Liver (tissue), 9 donors: Measurements from ENCODE around the gene AQR. TPM values are rescaled to one million over a fixed set of nuclear protein-coding genes. Genes with fewer than 3 reads are reported as not detected.
"Not testable (repeated sequence)": the region's sequence is repeated elsewhere in the genome, so short reads cannot be mapped to it uniquely, and the experiment has no call there.

Source experiments
- DNase-seq: peaks from one replicate; pipeline ENCODE4 v3.0.0-alpha.2; 2017; ENCODE audit warnings: low spot score
- H3K27ac ChIP-seq, 2 donors: one replicate each; pipeline ENCODE4 v1.7.0; 2013; ENCODE audit warnings: inconsistent platforms in 2 of 2, low read length in 2 of 2, control low read depth in 1 of 2, low read depth in 1 of 2, mild to moderate bottlenecking in 1 of 2
- H3K27me3 ChIP-seq, 4 donors: one replicate each; pipeline versions ENCODE4 v1.6.1 to v1.7.0; 2013; ENCODE audit warnings: low read length in 3 of 4, inconsistent platforms in 1 of 4, mild to moderate bottlenecking in 1 of 4, moderate library complexity in 1 of 4; ENCODE audit not compliant: control insufficient read depth in 4 of 4, insufficient read depth in 4 of 4
- H3K36me3 ChIP-seq, 4 donors: one replicate each; pipeline versions ENCODE4 v1.6.1 to v1.7.0; 2013; ENCODE audit warnings: low read length in 3 of 4, mild to moderate bottlenecking in 3 of 4, low read depth in 1 of 4, moderate library complexity in 1 of 4; ENCODE audit not compliant: control insufficient read depth in 4 of 4, insufficient read depth in 3 of 4
- H3K4me1 ChIP-seq, 4 donors: one replicate each; pipeline versions ENCODE4 v1.6.1 to v1.7.0; 2013; ENCODE audit warnings: low read length in 3 of 4, mild to moderate bottlenecking in 3 of 4, moderate library complexity in 1 of 4; ENCODE audit not compliant: control insufficient read depth in 4 of 4, insufficient read depth in 4 of 4
- H3K4me3 ChIP-seq, 3 donors: one replicate each; pipeline versions ENCODE4 v1.6.1 to v1.7.0; 2013; ENCODE audit warnings: low read length in 3 of 3, control low read depth in 1 of 3, low read depth in 1 of 3, mild to moderate bottlenecking in 1 of 3
- H3K9ac ChIP-seq, 2 donors: one replicate each; pipeline ENCODE4 v1.7.0; 2013; ENCODE audit warnings: low read length in 2 of 2, mild to moderate bottlenecking in 2 of 2, moderate library complexity in 2 of 2, control low read depth in 1 of 2, low read depth in 1 of 2
- H3K9me3 ChIP-seq, 4 donors: one replicate each; pipeline versions ENCODE4 v1.6.1 to v1.7.0; 2013; ENCODE audit warnings: low read length in 3 of 4; ENCODE audit not compliant: control insufficient read depth in 4 of 4
- ATF3 ChIP-seq: IDR thresholded peaks from 2 replicates; pipeline ENCODE4 v1.6.1; 2016; ENCODE audit warnings: antibody characterized with exemption
- EGR1 ChIP-seq, 2 donors: IDR thresholded peaks; 2 replicates each; pipeline ENCODE4 v1.6.1; 2016 to 2018; ENCODE audit warnings: antibody characterized with exemption in 2 of 2, low read depth in 2 of 2
- FOXA1 ChIP-seq: IDR thresholded peaks from 2 replicates; pipeline ENCODE4 v1.6.1; 2016; ENCODE audit warnings: antibody characterized with exemption
- FOXA2 ChIP-seq: IDR thresholded peaks from 2 replicates; pipeline ENCODE4 v1.6.1; 2016; ENCODE audit warnings: antibody characterized with exemption
- GABPA ChIP-seq, 2 donors: IDR thresholded peaks in 1 of 2; conservative IDR thresholded peaks in 1 of 2; 2 replicates each; pipeline ENCODE4 v1.6.1; 2016; ENCODE audit warnings: antibody characterized with exemption in 2 of 2, mild to moderate bottlenecking in 1 of 2, moderate library complexity in 1 of 2
- HNF4A ChIP-seq, 2 donors: conservative IDR thresholded peaks; 2 replicates each; pipeline ENCODE4 v1.6.1; 2016; ENCODE audit warnings: antibody characterized with exemption in 2 of 2, mild to moderate bottlenecking in 2 of 2
- HNF4G ChIP-seq: IDR thresholded peaks from 2 replicates; pipeline ENCODE4 v1.6.1; 2016; ENCODE audit warnings: antibody characterized with exemption
- JUND ChIP-seq, 2 donors: IDR thresholded peaks; 2 replicates each; pipeline ENCODE4 v1.6.1; 2016; ENCODE audit warnings: antibody characterized with exemption in 2 of 2
- MAX ChIP-seq: IDR thresholded peaks from 2 replicates; pipeline ENCODE4 v1.6.1; 2016; ENCODE audit warnings: antibody characterized with exemption
- NR2F2 ChIP-seq: IDR thresholded peaks from 2 replicates; pipeline ENCODE4 v1.6.1; 2016; ENCODE audit warnings: antibody characterized with exemption
- RAD21 ChIP-seq, 2 donors: IDR thresholded peaks; 2 replicates each; pipeline ENCODE4 v1.6.1; 2016; ENCODE audit warnings: antibody characterized with exemption in 2 of 2, mild to moderate bottlenecking in 2 of 2
- REST ChIP-seq: IDR thresholded peaks from 2 replicates; pipeline ENCODE4 v1.6.1; 2016; ENCODE audit warnings: antibody characterized with exemption, mild to moderate bottlenecking
- RXRA ChIP-seq, 2 donors: IDR thresholded peaks; 2 replicates each; pipeline ENCODE4 v1.6.1; 2017 to 2018; ENCODE audit warnings: antibody characterized with exemption in 2 of 2, mild to moderate bottlenecking in 1 of 2
- SP1 ChIP-seq: IDR thresholded peaks from 2 replicates; pipeline ENCODE4 v1.6.1; 2018; ENCODE audit warnings: antibody characterized with exemption, mild to moderate bottlenecking
- TAF1 ChIP-seq: conservative IDR thresholded peaks from 2 replicates; pipeline ENCODE4 v1.6.1; 2016; ENCODE audit warnings: antibody characterized with exemption, mild to moderate bottlenecking
- YY1 ChIP-seq: IDR thresholded peaks from 2 replicates; pipeline ENCODE4 v1.6.1; 2016; ENCODE audit warnings: antibody characterized with exemption, mild to moderate bottlenecking
- ZBTB33 ChIP-seq: IDR thresholded peaks from 2 replicates; pipeline ENCODE4 v1.6.1; 2016; ENCODE audit warnings: antibody characterized with exemption
- WGBS: extraction: QIAGEN DNeasy Blood & Tissue Kit; methylation state at CpG from one replicate; pipeline ENCODE4 v1.1.7; 2013; 5-methylcytosine and 5-hydroxymethylcytosine counted together
- polyA plus RNA-seq, 2 donors: library from polyadenylated mRNA; stranded (reverse) in 1 of 2; unstranded in 1 of 2; fragments of 200-250 nt in 1 of 2; fragments of >200 nt in 1 of 2; fragmentation: Nextera tagmentation in 1 of 2; extraction: Ambion mirVana in 1 of 2; gene quantifications; one replicate each; pipeline versions ENCODE4 v1.2.1 to v1.2.3, GENCODE V29; 2013 to 2015
- total RNA-seq, 2 donors: library from RNA; depleted of rRNA; stranded (reverse); fragments of >200 nt; gene quantifications; one replicate each; pipeline ENCODE4 v1.2.3, GENCODE V29; 2014
- donor health status: healthy.
- donor health status: healthy.
- donor health status: healthy.
- donor health status: healthy.
- donor health status: healthy.

The AQR gene
- total and polyA plus RNA-seq, 4 donors: 3.4 to 14.3 (median 8.7) TPM

GRCh38 chr15:34976073-34976472 is 6.5 kb upstream of the AQR start (continued):
- TF ChIP-seq REST: no peak
- no peak for TF ChIP-seq TAF1
- no peak for TF ChIP-seq NR2F2
- no peak for TF ChIP-seq YY1
- no peak for TF ChIP-seq HNF4G

GRCh38 chr15:34973512-34973911 is 4.0 kb upstream of the AQR start:
- Histone ChIP-seq H3K4me1 (peaks cover 1 to 9% (median 5%) of the 10 kb centered on the region in 4 donors), H3K36me3 (peaks cover 0 to 3% (median 2%) of the 10 kb centered on the region in 4 donors), H3K4me3 (no peak overlapping the region), H3K27me3 (no peaks in the 10 kb centered on the region), H3K9ac (no peak overlapping the region), H3K9me3 (no peaks in the 10 kb centered on the region), H3K27ac (no peak overlapping the region)
- 82% methylated on average over 2 of the region's 2 CpGs for WGBS
- DNase-seq: no peak
- TF ChIP-seq TAF1 (no peak), RAD21 (IDR thresholded peaks at IDR 0.05) (no peak), YY1 (no peak), FOXA2 (no peak), SP1 (no peak), EGR1 (IDR thresholded peaks at IDR 0.05; ENCODE audit: low read depth in 2 of 2) (no peak), GABPA (IDR thresholded peaks at IDR 0.05 in 1 of 2, conservative IDR thresholded peaks at IDR 0.05 in 1 of 2) (no peak), JUND (IDR thresholded peaks at IDR 0.05) (no peak), RXRA (IDR thresholded peaks at IDR 0.05) (no peak), FOXA1 (no peak), MAX (no peak), NR2F2 (no peak), HNF4A (conservative IDR thresholded peaks at IDR 0.05) (no peak)

- not testable (repeated sequence) for H3K36me3 ChIP-seq, H3K27me3 ChIP-seq, DNase-seq, H3K27ac ChIP-seq, H3K9me3 ChIP-seq
- Histone ChIP-seq H3K4me1 (peaks cover 1 to 21% (median 14%) of the 10 kb centered on the region in 4 donors), H3K9ac (peak overlapping the region in 1 of 2 donors; percentile 48), H3K4me3 (peak overlapping the region; percentile 83 to 100 (median 97))
- WGBS: 69% methylated on average over 21 of the region's 21 CpGs
These were observed 629 bp upstream of the AQR start for GRCh38 chr15:34970098-34970643.

- no peak overlapping the region for H3K9ac ChIP-seq
- no peak overlapping the region for H3K27ac ChIP-seq
- H3K27me3 ChIP-seq: no peaks in the 10 kb centered on the region
- no peak for DNase-seq
- 96% methylated on average over 2 of the region's 2 CpGs for WGBS
- H3K9me3 ChIP-seq: no peaks in the 10 kb centered on the region
- H3K4me1 ChIP-seq: peaks cover 0 to 19% (median 14%) of the 10 kb centered on the region in 4 donors
- no peak overlapping the region for H3K4me3 ChIP-seq
- H3K36me3 ChIP-seq: peaks cover 0 to 13% (median 6%) of the 10 kb centered on the region in 4 donors
- no peak for TF ChIP-seq ATF3
- no peak for TF ChIP-seq REST
- no peak for TF ChIP-seq ZBTB33
- TF ChIP-seq HNF4G: no peak
- no peak for TF ChIP-seq HNF4A (conservative IDR thresholded peaks at IDR 0.05)
- TF ChIP-seq MAX: no peak
- no peak for TF ChIP-seq EGR1 (IDR thresholded peaks at IDR 0.05; ENCODE audit: low read depth in 2 of 2)
- TF ChIP-seq SP1: no peak
These were observed 5.3 kb downstream of the AQR start for GRCh38 chr15:34964277-34964676.
